ENCODE measurements around the gene FAM168B.

Gene FAM168B

DNA sequence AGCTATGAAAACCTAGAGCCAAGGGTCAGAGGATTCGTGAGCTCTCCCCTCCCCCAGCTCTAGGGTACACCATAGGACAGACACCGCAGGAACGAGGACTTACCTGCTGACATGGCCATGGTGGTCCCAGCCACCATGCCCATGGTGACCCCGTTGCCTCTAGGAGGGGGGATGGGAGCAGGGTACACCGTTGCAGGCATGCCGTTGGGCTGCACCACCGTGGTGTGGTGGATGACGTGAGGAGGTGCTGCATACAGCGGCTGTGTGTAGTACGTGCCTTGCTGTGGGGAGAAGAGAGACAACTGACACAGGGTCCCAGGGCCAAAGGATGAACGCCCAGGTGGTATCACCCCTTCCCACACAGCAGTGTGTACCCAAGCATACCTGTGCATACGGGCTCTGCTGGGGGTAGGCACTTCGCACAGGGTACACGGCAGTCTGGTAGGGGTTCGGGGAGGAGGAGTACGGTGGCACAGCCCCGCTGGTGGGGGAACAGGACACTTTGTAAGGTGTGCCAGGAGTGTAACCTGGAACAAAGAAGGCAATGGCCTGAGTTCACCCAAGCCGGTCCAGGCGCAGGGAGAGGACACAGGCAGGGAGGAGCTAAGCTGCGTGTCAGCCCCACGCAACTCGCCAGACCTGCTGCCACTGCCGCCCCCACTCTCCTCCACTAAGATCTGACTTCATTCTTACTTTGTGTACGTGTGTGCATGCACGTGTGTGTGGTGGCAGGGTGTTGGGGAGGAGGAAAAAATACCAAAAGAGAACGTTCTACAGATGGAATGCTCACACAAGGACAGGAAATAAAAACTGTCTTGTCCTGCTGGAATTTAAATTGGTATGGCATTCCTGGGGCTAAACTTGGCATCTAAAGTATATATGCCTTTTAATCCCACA lies 37.8 kb downstream of the FAM168B start:
- no peak for DNase-seq (ENCODE audit: low spot score)

DNA sequence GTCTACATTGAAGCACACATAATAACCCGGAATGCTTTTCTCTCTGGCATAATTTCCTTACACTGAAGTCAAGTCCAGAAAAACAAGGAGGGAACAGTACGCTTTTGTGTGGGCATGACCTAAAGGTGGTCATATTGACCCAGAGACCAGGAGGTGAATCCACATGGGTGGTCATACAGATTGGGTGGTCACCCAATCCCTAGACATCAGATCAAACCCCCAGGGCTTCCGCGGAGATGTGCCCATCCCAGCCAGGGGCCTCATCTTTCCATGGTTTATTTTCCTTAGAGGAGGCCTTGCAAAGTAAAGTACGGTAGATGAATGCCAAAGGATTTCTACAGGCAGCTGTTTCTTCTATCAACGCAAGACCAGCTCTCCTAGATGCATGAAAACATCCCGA lies 38.8 kb downstream of the FAM168B start:
- no peak for DNase-seq (ENCODE audit: low spot score)

DNA sequence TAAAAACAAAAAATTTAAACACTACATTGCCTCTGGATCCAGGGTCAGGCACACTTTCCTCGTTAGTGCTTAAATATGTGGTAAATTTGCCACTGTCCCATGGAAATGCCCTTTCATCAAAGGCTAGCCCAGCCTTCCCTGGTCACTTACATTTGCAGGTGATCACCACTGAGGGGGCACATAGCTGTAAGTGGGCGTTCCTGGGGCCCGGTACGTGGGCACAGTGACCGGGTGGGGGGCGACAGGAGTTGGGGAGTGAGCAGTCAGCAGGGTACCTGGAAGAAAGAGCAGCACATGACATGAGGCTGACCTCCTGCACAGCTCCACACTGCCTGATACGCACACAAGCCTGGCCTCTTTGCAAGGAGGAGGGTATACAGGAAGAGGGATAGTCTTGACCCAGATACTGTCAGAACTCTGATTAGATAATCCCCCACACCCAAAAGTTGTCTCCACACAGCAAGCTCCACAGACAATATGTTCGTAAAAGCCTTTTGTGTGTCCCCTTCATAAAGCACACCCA lies 40.5 kb downstream of the FAM168B start:
- DNase-seq (ENCODE audit: low spot score): no peak

DNA sequence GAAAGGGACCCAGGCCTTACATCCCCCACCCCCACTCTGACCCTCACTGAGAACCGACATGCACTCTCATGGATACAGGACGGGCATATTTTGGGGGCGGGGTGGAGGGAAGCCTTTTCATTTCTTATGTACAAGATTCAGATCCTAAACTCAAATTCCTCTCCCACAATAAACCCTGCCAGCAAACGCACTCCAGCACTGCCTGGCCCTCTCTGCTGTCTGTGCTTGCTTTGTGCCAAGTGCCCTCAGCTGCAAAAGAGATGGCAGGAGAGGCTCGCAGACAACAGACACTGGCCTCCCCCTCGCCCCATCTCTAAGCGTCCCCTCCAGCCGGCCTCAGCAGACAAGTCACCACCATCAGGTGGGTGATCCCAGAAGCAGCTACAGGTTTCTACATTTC lies 42.4 kb downstream of the FAM168B start:
- no peak for DNase-seq (ENCODE audit: low spot score)

DNA sequence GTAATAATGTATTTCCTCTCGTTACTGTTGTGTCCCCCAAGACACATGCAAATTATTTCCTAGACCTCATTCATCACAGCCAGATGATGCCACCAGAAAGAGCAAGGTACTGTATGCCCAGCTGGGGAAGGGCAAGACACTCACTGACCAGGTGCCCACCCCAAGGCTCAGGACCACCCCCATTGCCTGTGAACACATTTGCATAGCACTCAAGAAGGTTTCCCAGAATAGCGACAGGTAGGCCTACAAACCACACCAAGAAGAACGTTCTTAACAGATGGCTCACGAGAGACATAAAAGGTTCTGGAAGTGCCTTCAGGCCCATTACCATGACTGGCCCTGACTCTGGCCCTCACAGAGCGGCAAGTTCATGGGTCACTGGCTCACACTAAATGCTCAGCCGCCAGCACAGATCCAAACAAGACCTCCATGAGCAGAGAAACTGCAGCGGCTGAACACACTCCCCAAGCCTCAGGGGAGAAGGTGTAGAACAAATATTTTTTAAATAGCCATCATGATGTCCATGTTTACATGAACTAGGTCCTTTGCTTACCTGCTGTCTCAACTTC lies 44.0 kb downstream of the FAM168B start:
- DNase-seq (ENCODE audit: low spot score): no peak

DNA sequence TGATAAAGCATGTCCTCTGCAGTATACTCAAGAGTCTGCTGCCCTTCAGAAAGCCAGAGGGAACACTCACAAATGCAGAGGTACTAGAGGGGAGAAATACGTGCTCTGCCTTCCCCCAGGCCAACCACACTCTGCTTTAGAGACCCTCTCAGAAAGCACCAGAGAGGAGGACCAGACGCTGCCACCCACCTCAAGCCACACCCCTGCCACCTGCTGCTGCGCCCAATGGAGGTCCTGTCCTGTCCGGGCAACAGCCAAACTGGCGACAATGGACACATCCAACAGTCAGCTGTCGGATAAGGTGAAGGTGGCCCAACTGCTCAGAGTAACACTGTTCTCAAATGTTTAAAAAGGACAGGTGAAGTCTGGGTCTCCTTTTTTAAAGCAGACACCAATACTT lies 44.6 kb downstream of the FAM168B start:
- no peak for DNase-seq (ENCODE audit: low spot score)

GRCh38 chr2:131047920-131048560 lies 45.2 kb downstream of the FAM168B start:
- no peak for DNase-seq (ENCODE audit: low spot score)

DNA sequence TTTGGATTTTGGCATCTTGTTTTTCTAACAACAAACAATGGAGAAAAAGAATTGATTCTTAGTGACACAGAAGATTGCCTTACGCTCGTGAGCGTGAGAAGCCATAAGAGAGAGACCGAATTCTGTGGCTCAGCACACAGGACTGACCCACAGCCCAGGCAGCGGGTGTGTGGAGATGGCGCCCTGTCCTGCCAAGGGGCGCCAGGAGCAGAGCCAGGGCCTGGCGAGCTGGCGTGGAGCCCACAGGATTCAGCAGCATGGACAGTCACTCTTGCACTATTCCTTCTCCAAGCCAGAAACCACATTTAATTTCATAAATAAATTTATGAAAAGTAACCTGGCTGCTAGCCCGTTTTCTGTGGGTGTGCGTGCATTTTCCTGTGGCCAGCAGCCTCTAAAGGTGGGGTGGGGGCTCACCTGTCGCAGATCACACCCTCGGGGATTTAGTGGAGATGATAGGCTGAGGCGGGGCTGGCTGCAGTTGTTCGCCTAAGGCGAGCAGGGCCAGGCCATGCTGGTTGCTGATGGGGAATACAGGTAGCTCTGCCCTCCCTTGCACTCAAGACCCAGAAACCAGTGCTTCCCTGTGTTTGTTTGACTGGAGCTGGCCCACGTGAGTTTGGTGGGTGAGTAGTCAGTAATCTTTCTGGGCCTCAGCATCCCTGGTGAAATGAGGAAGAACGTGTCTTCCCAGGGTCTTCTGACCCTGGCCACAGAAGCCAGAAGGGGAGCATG lies 46.2 kb downstream of the FAM168B start:
- DNase-seq (ENCODE audit: low spot score): no peak

DNA sequence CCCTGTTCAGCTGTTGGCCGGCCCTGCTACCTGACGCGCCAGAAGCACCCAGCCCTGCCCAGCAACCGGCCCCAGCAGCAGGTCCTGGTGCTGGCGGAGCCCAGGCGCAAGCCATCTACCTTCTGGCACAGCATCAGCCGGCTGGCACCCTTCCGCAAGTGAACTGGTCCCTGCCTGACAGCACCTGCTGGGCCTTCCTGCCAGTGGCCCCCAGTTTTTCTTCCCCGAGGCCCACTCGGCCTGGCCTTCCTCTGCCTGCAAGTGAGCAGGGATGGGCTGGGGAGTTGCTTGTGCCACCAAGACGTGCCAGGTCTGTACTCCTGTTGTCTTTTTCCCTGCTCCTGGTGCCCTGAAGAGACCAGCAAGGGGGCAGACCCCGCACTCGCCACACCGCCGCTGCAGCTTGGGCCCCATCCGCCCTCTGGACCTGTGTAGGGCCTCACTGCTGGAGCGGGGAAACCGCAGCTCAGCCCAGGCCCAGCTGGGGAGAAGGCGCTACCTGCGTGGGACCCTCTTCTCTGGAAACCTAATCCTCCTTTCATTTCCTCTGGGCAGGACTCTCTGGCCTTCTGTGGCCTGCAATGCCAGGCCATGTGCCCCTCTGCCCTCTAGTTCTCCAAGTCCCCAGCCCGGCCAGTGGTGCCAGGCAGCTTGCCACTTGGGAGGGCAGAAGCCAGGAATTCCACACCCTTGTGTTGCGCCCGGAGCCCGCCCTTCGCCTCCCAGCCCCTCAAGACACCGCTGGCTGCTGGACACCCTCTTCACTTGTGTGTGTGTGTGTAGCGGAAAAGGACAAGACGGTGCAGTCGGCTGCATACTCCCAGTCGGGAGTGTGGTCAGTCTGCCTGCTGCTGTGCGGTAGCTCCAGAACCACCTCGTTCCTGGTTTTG lies 47.0 kb downstream of the FAM168B start:
- no peak for DNase-seq (ENCODE audit: low spot score)

GRCh38 chr2:131045286-131046027 lies 47.8 kb downstream of the FAM168B start:
- DNase-seq (ENCODE audit: low spot score): no peak

DNA sequence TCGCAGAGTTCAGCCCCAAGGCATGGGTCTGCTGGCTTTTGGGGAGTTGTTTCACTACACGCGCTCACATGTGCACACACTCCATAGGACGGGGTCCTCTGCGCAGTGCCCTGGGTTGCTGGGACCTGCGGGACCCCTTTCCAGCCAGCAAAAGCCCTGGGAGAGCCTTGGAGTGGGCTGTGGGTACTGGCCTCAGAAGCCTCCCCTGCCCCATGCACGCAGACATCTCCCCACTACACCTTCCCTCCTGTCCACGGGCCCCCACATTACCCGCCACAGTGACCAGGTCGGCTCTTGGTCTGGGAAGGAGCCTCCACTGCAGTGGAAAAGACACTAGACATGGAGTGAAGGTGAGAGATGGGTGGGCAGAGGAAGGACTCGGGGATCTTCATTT lies 48.5 kb downstream of the FAM168B start:
- DNase-seq (ENCODE audit: low spot score): no peak

DNA sequence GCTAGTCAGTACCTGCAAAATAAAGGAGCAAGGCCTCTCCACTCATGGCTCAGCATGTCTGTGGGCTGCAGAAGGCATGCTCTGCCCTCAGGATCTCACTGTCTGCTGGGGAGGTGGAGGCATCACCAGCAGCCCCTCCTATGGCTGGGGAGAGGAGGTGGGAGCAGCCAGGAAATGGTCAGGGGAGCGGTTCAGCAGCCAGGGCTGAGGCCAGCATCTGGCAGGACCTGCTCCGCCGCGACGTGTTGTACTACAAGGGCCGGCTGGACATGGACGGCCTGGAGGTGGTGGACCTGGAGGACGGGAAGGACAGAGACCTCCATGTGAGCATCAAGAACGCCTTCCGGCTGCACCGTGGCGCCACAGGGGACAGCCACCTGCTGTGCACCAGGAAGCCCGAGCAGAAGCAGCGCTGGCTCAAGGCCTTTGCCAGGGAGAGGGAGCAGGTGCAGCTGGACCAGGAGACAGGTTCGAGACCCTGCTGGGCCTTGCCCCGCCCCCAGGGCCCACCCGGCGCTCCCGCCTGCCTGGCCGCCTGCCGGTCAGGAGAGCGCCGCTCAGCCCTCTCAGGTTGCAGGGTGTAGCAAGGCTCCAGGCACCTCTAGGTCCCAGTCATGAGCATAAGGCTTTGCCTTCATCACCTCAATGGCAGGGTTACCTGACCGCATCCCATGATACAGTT lies 49.0 kb downstream of the FAM168B start:
- DNase-seq (ENCODE audit: low spot score): no peak

GRCh38 chr2:131043199-131044074 lies 49.8 kb downstream of the FAM168B start:
- no peak for DNase-seq (ENCODE audit: low spot score)

DNA sequence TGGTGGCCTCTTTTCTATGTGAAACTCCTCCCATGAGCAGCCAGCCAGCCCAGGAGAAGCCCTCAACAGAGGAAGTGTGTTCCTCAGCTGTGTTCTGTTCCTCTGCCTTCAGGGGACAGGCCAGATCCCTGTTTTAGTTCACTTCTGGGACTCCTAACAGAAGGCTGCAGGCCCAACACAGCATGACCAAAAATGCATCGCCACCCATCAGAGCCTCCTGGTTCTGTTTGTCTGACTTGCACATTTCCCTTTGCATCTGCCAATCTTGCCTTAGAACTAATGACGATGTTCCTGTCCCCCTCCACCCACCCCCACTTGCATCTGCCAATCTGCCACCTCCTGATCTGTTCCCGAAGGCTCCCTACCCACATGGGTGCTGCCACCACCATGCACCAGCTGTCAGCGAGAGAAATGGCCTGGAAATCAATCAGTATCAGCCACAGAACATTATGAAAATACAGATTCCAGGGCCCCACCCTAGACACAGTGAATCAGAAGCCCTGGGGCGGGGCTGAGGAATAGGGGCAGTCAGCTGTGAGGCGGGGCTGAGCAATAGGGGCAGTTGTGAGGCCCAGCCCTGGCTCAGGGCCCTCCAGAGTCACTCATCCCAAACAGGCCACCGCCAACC lies 51.0 kb downstream of the FAM168B start:
- no peak for DNase-seq (ENCODE audit: low spot score)

- no peak for DNase-seq (ENCODE audit: low spot score)
Measured at GRCh38 chr2:131041402-131042147, 51.7 kb downstream of the FAM168B start.

DNA sequence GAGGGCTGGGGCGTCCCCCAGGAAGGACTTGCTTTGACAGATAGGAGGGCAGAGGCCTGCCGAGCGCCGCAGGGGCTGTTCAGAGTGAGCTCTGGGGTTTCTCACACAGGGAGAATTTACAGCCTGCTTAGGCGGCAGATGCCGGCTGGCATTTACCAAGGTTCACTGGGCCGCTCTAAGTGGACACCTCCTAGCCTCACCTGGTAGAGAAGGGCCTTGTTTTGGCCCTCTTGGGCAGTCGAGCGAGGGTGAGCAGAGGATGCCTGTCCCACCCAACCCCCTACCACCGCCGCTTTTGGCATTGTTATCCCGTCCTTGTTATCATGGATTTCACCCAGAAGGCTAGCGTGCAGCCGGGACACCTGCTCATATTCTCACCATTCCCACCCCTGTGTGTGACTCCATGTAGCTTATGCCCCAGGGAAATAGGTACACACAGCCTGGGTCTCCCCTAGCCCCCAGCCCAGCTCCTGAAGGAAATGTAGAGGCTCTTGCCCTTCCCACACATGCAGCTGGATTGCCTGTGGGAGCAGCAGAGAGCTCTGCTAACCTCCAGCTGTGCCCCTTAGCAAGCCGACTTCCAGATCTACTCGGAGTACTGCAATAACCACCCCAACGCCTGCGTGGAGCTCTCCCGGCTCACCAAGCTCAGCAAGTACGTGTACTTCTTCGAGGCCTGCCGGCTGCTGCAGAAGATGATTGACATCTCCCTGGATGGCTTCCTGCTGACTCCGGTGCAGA lies 52.4 kb downstream of the FAM168B start:
- no peak for DNase-seq (ENCODE audit: low spot score)
